Measurements from ENCODE around the gene RPS25.

The RPS25 gene

GRCh38 chr11:119006656-119007055, 11.5 kb downstream of the RPS25 start:
- Histone ChIP-seq H2BK12ac (ENCODE audit: low read length) (no peak overlapping the region), H3K9me3 (ENCODE audit: insufficient read depth, low read depth, low read length) (no peaks in the 10 kb centered on the region), H3K36me3 (ENCODE audit: control insufficient read depth in 1 of 2, insufficient read depth in 2 of 2, low read length in 2 of 2) (peaks cover 53 to 60% of the 10 kb centered on the region in 2 experiments), H3K4me3 (ENCODE audit: low read depth, low read length) (no peak overlapping the region), H2AFZ (ENCODE audit: insufficient read depth, low read length, poor library complexity) (no peak overlapping the region), H3K23ac (ENCODE audit: low read length) (no peak overlapping the region), H3K79me1 (ENCODE audit: low read length) (no peaks in the 10 kb centered on the region), H3K18ac (ENCODE audit: low read length) (no peak overlapping the region), H4K91ac (ENCODE audit: low read depth, low read length) (no peak overlapping the region), H3K4me1 (ENCODE audit: control insufficient read depth in 1 of 2, insufficient read depth in 2 of 2, low read length in 2 of 2) (no peaks in the 10 kb centered on the region), H3K4ac (ENCODE audit: low read depth, low read length) (no peak overlapping the region), H2AK5ac (ENCODE audit: low read length) (no peak overlapping the region), H3K9ac (ENCODE audit: low read length) (no peak overlapping the region), H4K8ac (ENCODE audit: low read depth, low read length) (no peak overlapping the region), H4K12ac (ENCODE audit: low read depth, low read length) (no peak overlapping the region), H3K4me2 (ENCODE audit: low read length) (no peak overlapping the region), H3K14ac (ENCODE audit: low read length) (no peak overlapping the region), H3K79me2 (ENCODE audit: control insufficient read depth, insufficient read depth, low read length, poor library complexity) (no peaks in the 10 kb centered on the region), H2BK5ac (ENCODE audit: low read depth, low read length, poor library complexity) (no peak overlapping the region), H3K27me3 (ENCODE audit: insufficient read depth, low read length) (no peaks in the 10 kb centered on the region), H3K27ac (ENCODE audit: low read depth, low read length) (no peak overlapping the region), H2BK120ac (ENCODE audit: insufficient read depth, low read length, poor library complexity) (no peak overlapping the region)
- no peak for DNase-seq
- WGBS (ENCODE audit: extremely low coverage, insufficient coverage, insufficient read length): no CpG with 5 or more reads among the region's 4 CpGs

DNA sequence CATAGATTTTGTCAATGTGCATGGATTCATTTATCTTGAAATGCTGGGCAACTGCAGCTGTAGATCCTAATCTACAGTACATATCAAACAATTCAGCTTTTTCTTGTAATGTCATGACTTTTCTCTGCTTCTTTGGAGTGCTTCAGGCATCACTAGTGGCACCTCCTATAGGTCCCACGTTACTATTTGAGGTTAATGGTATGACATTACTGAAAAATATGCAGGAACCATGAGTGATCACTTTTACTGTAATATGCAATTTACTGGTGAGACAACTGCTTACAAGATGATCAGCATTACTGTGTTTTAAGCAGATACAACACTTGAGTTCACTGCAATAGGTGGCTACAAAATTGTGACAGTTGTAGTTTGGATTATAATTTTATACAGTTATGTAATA, 17.2 kb downstream of the RPS25 start:
- no peak overlapping the region for H4K12ac ChIP-seq (ENCODE audit: low read depth, low read length)
- WGBS (ENCODE audit: extremely low coverage, insufficient coverage, insufficient read length): no CpG with 5 or more reads among the region's 1 CpG
- H3K4me3 ChIP-seq (ENCODE audit: low read depth, low read length): no peak overlapping the region
- no peak overlapping the region for H3K9ac ChIP-seq (ENCODE audit: low read length)
- H3K27ac ChIP-seq (ENCODE audit: low read depth, low read length): no peak overlapping the region
- H2BK120ac ChIP-seq (ENCODE audit: insufficient read depth, low read length, poor library complexity): no peak overlapping the region
- no peak overlapping the region for H3K18ac ChIP-seq (ENCODE audit: low read length)
- H3K36me3 ChIP-seq (ENCODE audit: control insufficient read depth in 1 of 2, insufficient read depth in 2 of 2, low read length in 2 of 2): peaks cover 30 to 37% of the 10 kb centered on the region in 2 experiments
- no peak overlapping the region for H3K23ac ChIP-seq (ENCODE audit: low read length)
- H3K4me1 ChIP-seq (ENCODE audit: control insufficient read depth in 1 of 2, insufficient read depth in 2 of 2, low read length in 2 of 2): peaks cover 4 to 9% of the 10 kb centered on the region in 2 experiments
- H3K14ac ChIP-seq (ENCODE audit: low read length): no peak overlapping the region
- no peak overlapping the region for H2BK12ac ChIP-seq (ENCODE audit: low read length)
- peaks cover 13% of the 10 kb centered on the region for H3K79me1 ChIP-seq (ENCODE audit: low read length)
- H3K4ac ChIP-seq (ENCODE audit: low read depth, low read length): no peak overlapping the region
- DNase-seq: peak in 1 of 2 donors; percentile 16
- no peaks in the 10 kb centered on the region for H3K9me3 ChIP-seq (ENCODE audit: insufficient read depth, low read depth, low read length)
- no peak overlapping the region for H2AFZ ChIP-seq (ENCODE audit: insufficient read depth, low read length, poor library complexity)
- H2BK5ac ChIP-seq (ENCODE audit: low read depth, low read length, poor library complexity): no peak overlapping the region
- H3K27me3 ChIP-seq (ENCODE audit: insufficient read depth, low read length): no peaks in the 10 kb centered on the region
- no peak overlapping the region for H4K8ac ChIP-seq (ENCODE audit: low read depth, low read length)
- no peak overlapping the region for H4K91ac ChIP-seq (ENCODE audit: low read depth, low read length)
- H3K79me2 ChIP-seq (ENCODE audit: control insufficient read depth, insufficient read depth, low read length, poor library complexity): peaks cover 12% of the 10 kb centered on the region
- H2AK5ac ChIP-seq (ENCODE audit: low read length): no peak overlapping the region
- H3K4me2 ChIP-seq (ENCODE audit: low read length): no peak overlapping the region

DNA sequence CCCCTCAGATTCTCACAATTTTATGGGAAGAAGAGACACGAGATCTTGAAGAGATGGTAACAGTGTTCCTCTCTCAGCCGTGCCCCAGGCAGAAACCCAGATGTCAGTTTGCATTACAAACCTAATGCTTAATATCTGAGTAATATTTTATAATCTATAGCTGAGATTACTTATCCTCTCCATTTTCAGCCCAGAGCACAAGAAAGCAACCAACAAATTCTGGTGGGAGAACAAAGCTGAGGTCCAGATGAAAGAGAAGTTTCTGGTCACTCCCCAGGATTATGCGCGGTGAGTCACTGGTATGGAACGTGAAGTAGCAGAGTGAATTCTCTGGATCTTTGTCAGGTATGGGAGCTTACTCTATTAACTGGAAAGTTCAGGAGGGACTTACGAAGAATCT, 19.3 kb downstream of the RPS25 start:
- Histone ChIP-seq H2BK120ac (ENCODE audit: insufficient read depth, low read length, poor library complexity) (peak overlapping the region; percentile 77), H3K4me1 (ENCODE audit: control insufficient read depth in 1 of 2, insufficient read depth in 2 of 2, low read length in 2 of 2) (peaks cover 4 to 9% of the 10 kb centered on the region in 2 experiments), H3K79me1 (ENCODE audit: low read length) (peaks cover 13% of the 10 kb centered on the region), H3K9ac (ENCODE audit: low read length) (peak overlapping the region; percentile 42), H2BK12ac (ENCODE audit: low read length) (peak overlapping the region; percentile 27), H3K4me3 (ENCODE audit: low read depth, low read length) (peak overlapping the region; percentile 98), H3K27me3 (ENCODE audit: insufficient read depth, low read length) (no peaks in the 10 kb centered on the region), H2BK5ac (ENCODE audit: low read depth, low read length, poor library complexity) (peak overlapping the region; percentile 87), H3K4me2 (ENCODE audit: low read length) (peak overlapping the region; percentile 72), H2AFZ (ENCODE audit: insufficient read depth, low read length, poor library complexity) (peak overlapping the region; percentile 77), H3K9me3 (ENCODE audit: insufficient read depth, low read depth, low read length) (no peaks in the 10 kb centered on the region), H3K36me3 (ENCODE audit: control insufficient read depth in 1 of 2, insufficient read depth in 2 of 2, low read length in 2 of 2) (peaks cover 18 to 25% of the 10 kb centered on the region in 2 experiments), H4K12ac (ENCODE audit: low read depth, low read length) (peak overlapping the region; percentile 69), H3K27ac (ENCODE audit: low read depth, low read length) (peak overlapping the region; percentile 91), H4K8ac (ENCODE audit: low read depth, low read length) (peak overlapping the region; percentile 89), H4K91ac (ENCODE audit: low read depth, low read length) (peak overlapping the region; percentile 80), H3K18ac (ENCODE audit: low read length) (peak overlapping the region; percentile 83), H3K79me2 (ENCODE audit: control insufficient read depth, insufficient read depth, low read length, poor library complexity) (peaks cover 12% of the 10 kb centered on the region), H2AK5ac (ENCODE audit: low read length) (peak overlapping the region; percentile 57), H3K23ac (ENCODE audit: low read length) (no peak overlapping the region), H3K4ac (ENCODE audit: low read depth, low read length) (peak overlapping the region; percentile 78), H3K14ac (ENCODE audit: low read length) (peak overlapping the region; percentile 77)
- peak; percentile 81 to 91 for DNase-seq
- no CpG with 5 or more reads among the region's 6 CpGs for WGBS (ENCODE audit: extremely low coverage, insufficient coverage, insufficient read length)

- Histone ChIP-seq H3K18ac (ENCODE audit: low read length) (peak overlapping the region; percentile 83), H2BK120ac (ENCODE audit: insufficient read depth, low read length, poor library complexity) (peak overlapping the region; percentile 77), H3K27ac (ENCODE audit: low read depth, low read length) (peak overlapping the region; percentile 91), H3K36me3 (ENCODE audit: control insufficient read depth in 1 of 2, insufficient read depth in 2 of 2, low read length in 2 of 2) (peaks cover 18 to 25% of the 10 kb centered on the region in 2 experiments), H3K79me2 (ENCODE audit: control insufficient read depth, insufficient read depth, low read length, poor library complexity) (peaks cover 12% of the 10 kb centered on the region), H2BK5ac (ENCODE audit: low read depth, low read length, poor library complexity) (peak overlapping the region; percentile 87), H4K8ac (ENCODE audit: low read depth, low read length) (peak overlapping the region; percentile 89), H4K91ac (ENCODE audit: low read depth, low read length) (peak overlapping the region; percentile 80), H2AK5ac (ENCODE audit: low read length) (peak overlapping the region; percentile 57), H3K23ac (ENCODE audit: low read length) (no peak overlapping the region), H3K9me3 (ENCODE audit: insufficient read depth, low read depth, low read length) (no peaks in the 10 kb centered on the region), H3K9ac (ENCODE audit: low read length) (peak overlapping the region; percentile 42), H3K79me1 (ENCODE audit: low read length) (peaks cover 13% of the 10 kb centered on the region), H3K4ac (ENCODE audit: low read depth, low read length) (peak overlapping the region; percentile 78), H3K14ac (ENCODE audit: low read length) (peak overlapping the region; percentile 77), H3K4me2 (ENCODE audit: low read length) (peak overlapping the region; percentile 72), H3K27me3 (ENCODE audit: insufficient read depth, low read length) (no peaks in the 10 kb centered on the region), H4K12ac (ENCODE audit: low read depth, low read length) (peak overlapping the region; percentile 69), H2BK12ac (ENCODE audit: low read length) (peak overlapping the region; percentile 27), H3K4me1 (ENCODE audit: control insufficient read depth in 1 of 2, insufficient read depth in 2 of 2, low read length in 2 of 2) (peaks cover 4 to 9% of the 10 kb centered on the region in 2 experiments), H3K4me3 (ENCODE audit: low read depth, low read length) (peak overlapping the region; percentile 98), H2AFZ (ENCODE audit: insufficient read depth, low read length, poor library complexity) (peak overlapping the region; percentile 77)
- peak; percentile 15 to 44 for DNase-seq
- no CpG with 5 or more reads among the region's 19 CpGs for WGBS (ENCODE audit: extremely low coverage, insufficient coverage, insufficient read length)
Measured at GRCh38 chr11:118998388-118998717, 19.8 kb downstream of the RPS25 start.
